Measurements from ENCODE around the gene IRAK1. TPM values are rescaled to one million over a fixed set of nuclear protein-coding genes. Genes with fewer than 3 reads are reported as not detected.

The IRAK1 gene
- total RNA-seq (10 to 100 TPM; 10.2 to 28.9 TPM), polyA plus RNA-seq (ENCODE audit: insufficient read length in 2 of 2) (10 to 100 TPM; 65.0 to 68.4 TPM)
- long read RNA-seq, donor 1, partial matches to known transcripts: 0 of 6 reads
- long read RNA-seq, donor 1, other reads (novel, unspliced or antisense): 0 of 6 reads
- long read RNA-seq, donor 2, partial matches to known transcripts: 5 of 5 reads
- long read RNA-seq, donor 2, other reads (novel, unspliced or antisense): 0 of 5 reads
- long read RNA-seq, donor 3, partial matches to known transcripts: 0 of 3 reads
- long read RNA-seq, donor 3, other reads (novel, unspliced or antisense): 0 of 3 reads
- long read RNA-seq, donor 4, partial matches to known transcripts: 0 of 3 reads
- long read RNA-seq, donor 4, other reads (novel, unspliced or antisense): 0 of 3 reads

GRCh38 chrX:154019633-154020528, at the start of gene IRAK1:
Gene IRAK1 (minus strand): TSS chrX:154019902. CDS start chrX:154019812, 90 bp downstream.
- Histone ChIP-seq H3K27ac (ENCODE audit: low read depth, low read length) (peak within 1 kb of the TSS; percentile 68), H3K9me3 (ENCODE audit: control insufficient read depth, insufficient read depth, low read length) (no peaks in the 10 kb centered on the region), H3K4me1 (ENCODE audit: control insufficient read depth, insufficient read depth, low read length) (peaks cover 59% of the 10 kb centered on the region), H3K36me3 (ENCODE audit: control insufficient read depth, insufficient read depth, low read length) (peaks cover 49% of the 10 kb centered on the region), H3K4me3 (ENCODE audit: low read depth, low read length) (peak within 1 kb of the TSS; percentile 35), H3K27me3 (ENCODE audit: control insufficient read depth, insufficient read depth, low read length) (no peaks in the 10 kb centered on the region)
- WGBS (ENCODE audit: insufficient coverage): 24% methylated on average over 98 of the region's 99 CpGs
- DNase-seq (ENCODE audit: low read depth in 4 of 6, low spot score in 6 of 6): peak in 3 of 6 donors; percentile 25 to 73 (median 61)

GRCh38 chrX:154068560-154068959, 48.9 kb upstream of the IRAK1 start:
- Histone ChIP-seq H3K27me3 (ENCODE audit: control insufficient read depth, insufficient read depth, low read length) (no peaks in the 10 kb centered on the region), H3K4me1 (ENCODE audit: control insufficient read depth, insufficient read depth, low read length) (no peaks in the 10 kb centered on the region), H3K9me3 (ENCODE audit: control insufficient read depth, insufficient read depth, low read length) (no peaks in the 10 kb centered on the region), H3K4me3 (ENCODE audit: low read depth, low read length) (no peak overlapping the region), H3K36me3 (ENCODE audit: control insufficient read depth, insufficient read depth, low read length) (no peaks in the 10 kb centered on the region), H3K27ac (ENCODE audit: low read depth, low read length) (no peak overlapping the region)
- no peak for DNase-seq (ENCODE audit: low read depth in 4 of 6, low spot score in 6 of 6)
- WGBS (ENCODE audit: insufficient coverage): 70% methylated on average over 1 of the region's 3 CpGs

- 55% methylated on average over 4 of the region's 9 CpGs for WGBS (ENCODE audit: insufficient coverage)
- no peaks in the 10 kb centered on the region for H3K27me3 ChIP-seq (ENCODE audit: control insufficient read depth, insufficient read depth, low read length)
Measured at GRCh38 chrX:154064637-154065435, 45.1 kb upstream of the IRAK1 start.

GRCh38 chrX:154063234-154063633, 43.5 kb upstream of the IRAK1 start:
- WGBS (ENCODE audit: insufficient coverage): 100% methylated on average over 1 of the region's 4 CpGs
- no peak overlapping the region for H3K4me3 ChIP-seq (ENCODE audit: low read depth, low read length)
- no peak for DNase-seq (ENCODE audit: low read depth in 4 of 6, low spot score in 6 of 6)

More at GRCh38 chrX:154064637-154065435, 45.1 kb upstream of the IRAK1 start:
- peaks cover 16% of the 10 kb centered on the region for H3K4me1 ChIP-seq (ENCODE audit: control insufficient read depth, insufficient read depth, low read length)
- DNase-seq (ENCODE audit: low read depth in 4 of 6, low spot score in 6 of 6): no peak
- no peak overlapping the region for H3K4me3 ChIP-seq (ENCODE audit: low read depth, low read length)
- no peak overlapping the region for H3K27ac ChIP-seq (ENCODE audit: low read depth, low read length)
- no peaks in the 10 kb centered on the region for H3K9me3 ChIP-seq (ENCODE audit: control insufficient read depth, insufficient read depth, low read length)
- H3K36me3 ChIP-seq (ENCODE audit: control insufficient read depth, insufficient read depth, low read length): no peaks in the 10 kb centered on the region

GRCh38 chrX:154061801-154062200, 42.1 kb upstream of the IRAK1 start:
- no peak for DNase-seq (ENCODE audit: low read depth in 4 of 6, low spot score in 6 of 6)
- H3K27me3 ChIP-seq (ENCODE audit: control insufficient read depth, insufficient read depth, low read length): no peaks in the 10 kb centered on the region
- peaks cover under 1% of the 10 kb centered on the region for H3K36me3 ChIP-seq (ENCODE audit: control insufficient read depth, insufficient read depth, low read length)
- H3K4me1 ChIP-seq (ENCODE audit: control insufficient read depth, insufficient read depth, low read length): peaks cover 16% of the 10 kb centered on the region
- H3K27ac ChIP-seq (ENCODE audit: low read depth, low read length): no peak overlapping the region
- 66% methylated on average over 8 of the region's 8 CpGs for WGBS (ENCODE audit: insufficient coverage)
- no peaks in the 10 kb centered on the region for H3K9me3 ChIP-seq (ENCODE audit: control insufficient read depth, insufficient read depth, low read length)
- H3K4me3 ChIP-seq (ENCODE audit: low read depth, low read length): no peak overlapping the region

More at GRCh38 chrX:154063234-154063633, 43.5 kb upstream of the IRAK1 start:
- Histone ChIP-seq H3K9me3 (ENCODE audit: control insufficient read depth, insufficient read depth, low read length) (no peaks in the 10 kb centered on the region), H3K4me1 (ENCODE audit: control insufficient read depth, insufficient read depth, low read length) (peaks cover 16% of the 10 kb centered on the region), H3K27me3 (ENCODE audit: control insufficient read depth, insufficient read depth, low read length) (no peaks in the 10 kb centered on the region), H3K36me3 (ENCODE audit: control insufficient read depth, insufficient read depth, low read length) (no peaks in the 10 kb centered on the region), H3K27ac (ENCODE audit: low read depth, low read length) (no peak overlapping the region)

- H3K27ac ChIP-seq (ENCODE audit: low read depth, low read length): no peak overlapping the region
- H3K36me3 ChIP-seq (ENCODE audit: control insufficient read depth, insufficient read depth, low read length): peaks cover 3% of the 10 kb centered on the region
- no peak for DNase-seq (ENCODE audit: low read depth in 4 of 6, low spot score in 6 of 6)
- H3K27me3 ChIP-seq (ENCODE audit: control insufficient read depth, insufficient read depth, low read length): no peaks in the 10 kb centered on the region
- no peaks in the 10 kb centered on the region for H3K9me3 ChIP-seq (ENCODE audit: control insufficient read depth, insufficient read depth, low read length)
- no peak overlapping the region for H3K4me3 ChIP-seq (ENCODE audit: low read depth, low read length)
- H3K4me1 ChIP-seq (ENCODE audit: control insufficient read depth, insufficient read depth, low read length): peaks cover 16% of the 10 kb centered on the region
- 56% methylated on average over 2 of the region's 5 CpGs for WGBS (ENCODE audit: insufficient coverage)
Measured at GRCh38 chrX:154059729-154060245, 40.1 kb upstream of the IRAK1 start.

- Histone ChIP-seq H3K4me1 (ENCODE audit: control insufficient read depth, insufficient read depth, low read length) (peaks cover 16% of the 10 kb centered on the region), H3K9me3 (ENCODE audit: control insufficient read depth, insufficient read depth, low read length) (no peaks in the 10 kb centered on the region), H3K4me3 (ENCODE audit: low read depth, low read length) (no peak overlapping the region), H3K27me3 (ENCODE audit: control insufficient read depth, insufficient read depth, low read length) (no peaks in the 10 kb centered on the region), H3K36me3 (ENCODE audit: control insufficient read depth, insufficient read depth, low read length) (peaks cover 3% of the 10 kb centered on the region), H3K27ac (ENCODE audit: low read depth, low read length) (no peak overlapping the region)
- DNase-seq (ENCODE audit: low read depth in 4 of 6, low spot score in 6 of 6): no peak
- 20% methylated on average over 1 of the region's 1 CpG for WGBS (ENCODE audit: insufficient coverage)
Measured at GRCh38 chrX:154059231-154059630, 39.5 kb upstream of the IRAK1 start.

- Histone ChIP-seq H3K36me3 (ENCODE audit: control insufficient read depth, insufficient read depth, low read length) (peaks cover 5% of the 10 kb centered on the region), H3K27ac (ENCODE audit: low read depth, low read length) (no peak overlapping the region), H3K9me3 (ENCODE audit: control insufficient read depth, insufficient read depth, low read length) (no peaks in the 10 kb centered on the region), H3K27me3 (ENCODE audit: control insufficient read depth, insufficient read depth, low read length) (no peaks in the 10 kb centered on the region), H3K4me3 (ENCODE audit: low read depth, low read length) (no peak overlapping the region), H3K4me1 (ENCODE audit: control insufficient read depth, insufficient read depth, low read length) (peaks cover 16% of the 10 kb centered on the region)
- WGBS (ENCODE audit: insufficient coverage): 72% methylated on average over 6 of the region's 11 CpGs
- no peak for DNase-seq (ENCODE audit: low read depth in 4 of 6, low spot score in 6 of 6)
Measured at GRCh38 chrX:154058214-154058997, 38.7 kb upstream of the IRAK1 start.

Measured in spinal cord (tissue), 10 donors.